ENCODE measurements around the gene STAB2.
"Not testable (repeated sequence)": the region's sequence is repeated elsewhere in the genome, so short reads cannot be mapped to it uniquely, and the experiment has no call there.

The STAB2 gene

DNA sequence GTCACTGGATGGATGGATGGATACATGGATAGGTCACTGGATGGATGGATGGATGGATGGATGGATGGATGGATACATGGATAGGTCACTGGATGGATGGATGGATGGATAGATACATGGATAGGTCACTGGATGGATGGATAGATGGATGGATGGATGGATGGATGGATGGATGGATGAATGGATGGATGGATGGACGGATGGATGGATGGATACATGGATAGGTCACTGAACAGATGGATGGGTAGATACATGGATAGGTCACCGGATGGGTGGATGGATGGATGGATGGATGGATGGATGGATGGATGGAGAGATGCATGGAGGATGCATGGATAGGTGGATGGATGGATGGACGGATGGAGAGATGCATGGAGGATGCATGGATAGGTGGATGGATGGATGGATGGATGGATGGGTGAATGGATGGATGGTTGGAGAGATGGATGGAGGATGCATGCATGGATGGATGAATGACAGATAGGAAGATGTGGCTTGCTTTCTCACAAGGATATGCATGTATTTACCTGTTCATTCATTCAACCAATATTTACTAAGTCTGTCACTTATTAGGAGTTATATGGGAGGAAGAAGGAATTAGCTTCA is 66.6 kb downstream of the STAB2 start:
- not testable (repeated sequence) for DNase-seq

DNA sequence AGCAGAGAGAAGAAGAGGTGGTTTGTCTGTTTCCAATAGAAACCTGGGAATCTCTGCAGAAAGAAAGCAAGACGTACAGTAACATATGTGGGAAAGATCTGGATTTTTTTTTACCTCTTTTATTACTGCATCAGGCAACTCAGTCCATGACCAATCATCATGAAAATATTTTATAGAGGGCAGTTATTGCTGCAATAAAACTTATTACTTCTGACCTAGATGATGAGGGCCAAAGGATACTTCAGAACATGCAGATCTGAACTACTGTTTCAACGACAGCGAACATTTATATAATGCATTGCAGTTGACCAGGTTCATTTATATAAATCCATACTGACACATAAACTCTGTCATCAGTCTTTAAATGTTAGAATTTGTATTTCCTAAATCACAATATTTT is 67.7 kb downstream of the STAB2 start:
- DNase-seq, result no peak

DNA sequence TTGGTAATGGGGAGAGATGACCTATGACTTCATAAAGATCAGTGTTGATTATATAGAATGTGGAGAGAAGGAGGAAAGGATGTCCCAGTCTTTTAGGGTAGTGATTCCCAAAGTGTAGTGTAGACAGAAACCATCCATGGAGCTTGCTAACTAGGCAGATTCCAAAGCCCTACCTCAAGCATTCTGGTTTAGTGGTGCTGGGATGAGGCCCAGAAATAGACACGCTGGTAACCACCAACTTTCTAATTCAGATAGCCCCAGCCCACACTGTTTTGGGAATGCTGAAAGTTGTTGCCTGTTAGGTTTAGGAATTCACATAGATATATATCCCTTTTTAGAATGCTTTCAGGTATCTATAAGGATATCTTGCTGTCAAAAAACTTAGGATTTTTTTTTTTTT is 69.2 kb downstream of the STAB2 start:
- DNase-seq, result no peak

DNA sequence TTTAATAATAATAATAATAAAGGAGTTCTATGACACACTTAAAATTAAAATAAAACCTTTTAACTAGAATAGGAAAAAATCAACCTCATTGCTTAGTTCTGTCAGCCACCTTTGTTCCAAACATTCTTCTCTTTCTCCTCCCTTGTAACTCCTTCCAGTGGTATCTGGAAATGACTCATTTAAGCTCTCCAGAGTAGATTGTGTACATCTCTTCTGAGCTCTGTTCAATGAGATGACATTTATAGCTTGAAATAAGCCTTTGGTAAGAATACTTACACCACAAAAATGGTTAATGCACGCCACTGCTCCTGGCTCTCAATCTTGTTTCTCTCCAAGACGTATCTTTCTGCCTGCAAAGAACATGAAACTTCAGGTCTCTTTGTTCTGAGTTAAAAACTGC is 70.3 kb downstream of the STAB2 start:
- no peak for DNase-seq

DNA sequence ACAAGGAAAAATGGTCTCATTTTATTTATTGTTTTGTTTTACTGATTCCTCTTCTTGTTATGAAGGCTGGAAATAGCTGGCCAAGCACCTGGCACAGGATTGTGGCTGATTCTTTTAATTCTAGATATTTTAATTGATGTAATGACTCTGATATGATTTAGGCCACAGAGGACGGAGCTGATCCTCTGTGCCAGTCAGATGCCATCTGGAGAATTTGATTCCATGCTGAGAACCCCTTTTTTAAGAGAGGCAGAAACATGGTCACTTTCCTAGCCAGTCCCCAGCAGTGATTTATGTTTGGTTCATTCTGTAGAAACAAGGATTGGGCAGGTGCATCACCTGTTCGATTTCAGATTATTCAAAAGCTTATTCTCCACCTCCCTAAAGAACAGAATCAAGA is 77.6 kb downstream of the STAB2 start:
- no peak for DNase-seq

DNA sequence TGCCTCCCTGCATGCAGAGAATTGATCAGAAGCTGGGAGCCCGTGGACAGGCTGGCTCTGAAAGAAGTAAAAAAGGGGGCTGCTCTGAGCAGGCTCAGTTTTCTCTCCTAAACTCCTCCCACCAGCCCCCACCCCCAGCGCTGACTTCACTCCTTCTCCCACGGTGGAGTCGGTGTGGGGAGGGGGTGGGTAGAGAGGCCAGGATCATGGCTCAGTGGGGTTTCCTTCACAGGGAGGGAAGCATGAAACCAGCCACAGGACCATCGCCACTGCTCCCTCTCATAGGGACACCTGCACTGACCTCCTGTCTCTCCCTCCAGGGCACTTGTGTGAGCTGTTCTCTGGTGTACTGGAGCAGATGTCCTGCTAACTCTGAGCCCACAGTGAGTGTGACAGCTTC is 78.9 kb downstream of the STAB2 start:
- DNase-seq, result no peak

DNA sequence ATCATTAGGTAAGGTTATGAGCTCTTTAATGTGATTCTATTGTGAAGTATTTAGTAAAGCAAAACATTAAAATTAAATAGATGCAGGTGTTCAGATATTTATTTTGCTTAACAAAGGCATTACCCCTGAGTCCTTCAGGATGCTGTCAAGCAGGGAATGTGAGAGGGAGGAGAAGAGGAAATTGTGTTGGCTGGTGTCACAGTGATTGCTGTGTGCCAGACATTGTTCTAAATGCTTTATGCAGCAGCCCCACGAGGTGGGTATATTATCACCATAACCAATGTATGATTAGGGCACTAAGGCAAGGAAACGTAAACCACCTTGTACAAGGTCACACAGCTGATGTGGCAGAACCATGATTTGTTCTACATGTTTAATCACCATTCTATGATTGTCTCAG is 80.1 kb downstream of the STAB2 start:
- DNase-seq, result no peak

DNA sequence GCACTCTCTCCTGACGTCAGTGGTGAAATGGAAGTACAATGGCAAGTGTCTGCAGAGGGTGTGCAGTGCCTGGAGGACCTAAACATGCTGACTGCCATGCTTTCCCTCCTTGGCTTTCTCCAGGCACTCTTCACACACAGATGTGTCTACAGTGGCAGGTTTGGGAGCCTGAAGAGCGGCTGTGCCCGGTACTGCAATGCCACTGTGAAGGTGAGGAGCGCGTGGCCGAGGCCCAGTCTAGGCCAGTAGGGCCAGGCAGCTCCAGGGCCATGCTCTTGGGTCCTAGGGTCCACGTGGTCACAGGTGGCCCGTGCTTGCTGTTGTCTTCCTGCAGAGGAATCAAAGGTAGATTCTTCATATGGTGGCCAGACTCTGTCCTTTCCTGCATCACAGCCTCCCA is 81.4 kb downstream of the STAB2 start:
- DNase-seq, result no peak

DNA sequence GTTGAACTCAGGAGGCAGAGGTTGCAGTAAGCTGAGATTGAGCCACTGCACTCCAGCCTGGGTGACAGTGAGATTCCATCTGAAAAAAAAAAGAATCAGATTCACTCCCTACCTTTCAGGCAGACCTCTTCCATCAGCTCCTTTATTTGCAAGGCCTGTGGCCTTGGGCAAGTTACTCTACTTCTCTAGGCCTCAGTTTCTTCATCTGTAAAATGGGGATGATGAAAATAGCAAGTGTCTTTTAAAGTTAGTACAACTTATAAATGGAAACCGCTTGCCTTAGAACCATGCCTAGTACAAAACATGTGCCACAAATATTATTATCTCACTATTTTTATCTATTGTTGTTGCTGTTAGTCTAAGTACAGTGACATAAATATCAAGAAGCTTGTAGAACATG is 84.3 kb downstream of the STAB2 start:
- no peak for DNase-seq

DNA sequence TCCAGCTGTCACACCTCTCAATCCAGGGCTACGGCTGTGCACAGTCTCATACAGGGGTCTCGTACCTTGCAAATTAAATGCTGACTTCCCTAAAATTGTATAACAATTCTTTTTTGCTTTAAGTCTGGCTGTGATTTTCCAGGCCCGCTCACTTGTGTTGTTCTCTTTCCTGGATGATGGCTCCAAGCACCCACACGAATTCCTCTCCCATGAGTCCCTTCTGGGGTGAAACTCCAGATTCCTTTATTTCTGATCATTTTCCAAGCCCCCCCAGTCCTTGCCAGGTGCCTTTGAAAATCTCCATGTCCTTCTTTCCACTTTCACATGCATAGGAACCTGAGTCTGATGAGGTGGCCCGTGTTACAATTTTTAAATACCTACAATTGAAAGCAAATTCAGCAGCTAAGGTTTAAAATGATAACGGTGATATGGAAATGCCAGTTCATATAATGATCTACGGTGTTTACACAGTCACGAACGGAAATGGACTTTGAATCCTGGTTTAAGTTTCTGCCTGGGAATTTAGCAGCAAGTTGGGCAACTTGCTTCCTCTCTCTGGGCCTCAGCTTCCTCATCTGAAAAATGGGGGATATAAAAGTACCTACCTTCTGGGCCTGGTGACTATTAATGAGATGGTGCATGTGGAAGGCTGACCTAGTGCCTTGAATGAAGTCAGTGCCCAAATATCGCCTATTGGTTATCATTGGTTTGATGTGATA is 85.5 kb downstream of the STAB2 start:
- no peak for DNase-seq

DNA sequence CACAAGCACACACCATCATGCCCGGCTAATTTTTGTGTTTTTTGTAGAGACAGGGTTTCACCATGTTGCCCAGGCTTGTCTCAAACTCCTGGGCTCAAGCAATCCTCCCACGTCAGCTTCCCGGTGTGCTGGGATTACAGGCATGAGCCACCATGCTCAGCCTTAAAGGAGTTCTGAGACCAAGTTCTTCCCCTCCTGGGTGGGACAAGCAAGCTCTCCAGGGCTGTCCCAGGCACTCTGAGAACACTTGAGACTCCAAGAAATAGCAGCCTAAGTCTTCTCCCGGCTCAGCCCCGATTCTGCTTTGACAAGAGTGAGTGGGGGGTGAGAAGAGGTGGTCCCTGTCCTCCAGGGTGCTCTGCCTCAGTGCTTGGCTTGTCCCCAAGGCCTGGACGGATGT is 86.4 kb downstream of the STAB2 start:
- DNase-seq, result no peak

DNA sequence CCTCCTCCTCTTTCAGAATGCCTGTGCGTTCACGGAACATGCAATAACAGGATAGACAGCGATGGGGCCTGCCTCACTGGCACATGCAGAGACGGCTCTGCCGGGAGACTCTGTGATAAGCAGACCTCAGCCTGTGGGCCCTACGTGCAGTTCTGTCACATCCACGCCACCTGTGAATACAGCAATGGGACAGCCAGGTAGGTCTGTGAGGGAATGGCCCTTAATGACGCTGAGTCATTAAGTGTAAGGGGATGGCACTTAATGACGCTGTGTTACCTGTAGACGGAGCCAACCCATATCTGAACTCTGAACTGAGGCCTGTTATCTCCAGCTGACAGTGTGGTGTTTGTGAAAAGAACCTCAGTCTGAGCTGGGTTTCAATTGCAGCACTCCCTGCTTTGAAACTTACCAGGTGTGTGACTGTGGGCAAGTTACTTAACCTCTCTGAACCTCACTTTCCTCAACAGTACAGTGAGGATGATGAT is 86.9 kb downstream of the STAB2 start:
- DNase-seq, result no peak

DNA sequence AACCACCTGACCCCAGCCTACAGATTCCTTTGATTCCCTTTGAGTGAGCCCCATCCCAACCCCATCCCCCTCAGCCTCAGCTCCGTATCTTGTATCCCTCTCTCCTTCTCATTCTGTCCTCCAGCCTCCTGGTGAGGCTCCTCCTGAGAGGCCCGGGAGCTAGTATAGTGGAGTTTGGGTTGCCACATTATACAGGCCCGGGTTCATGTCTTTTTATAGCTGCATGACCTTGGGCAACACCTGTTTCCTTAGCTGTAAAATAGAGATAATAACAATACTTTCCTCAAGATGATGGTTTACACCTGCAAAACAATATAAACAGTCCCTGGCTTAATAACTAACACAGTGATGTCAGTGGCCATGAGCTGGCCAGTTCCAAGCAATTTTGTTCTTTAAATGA is 89.8 kb downstream of the STAB2 start:
- DNase-seq, result no peak

DNA sequence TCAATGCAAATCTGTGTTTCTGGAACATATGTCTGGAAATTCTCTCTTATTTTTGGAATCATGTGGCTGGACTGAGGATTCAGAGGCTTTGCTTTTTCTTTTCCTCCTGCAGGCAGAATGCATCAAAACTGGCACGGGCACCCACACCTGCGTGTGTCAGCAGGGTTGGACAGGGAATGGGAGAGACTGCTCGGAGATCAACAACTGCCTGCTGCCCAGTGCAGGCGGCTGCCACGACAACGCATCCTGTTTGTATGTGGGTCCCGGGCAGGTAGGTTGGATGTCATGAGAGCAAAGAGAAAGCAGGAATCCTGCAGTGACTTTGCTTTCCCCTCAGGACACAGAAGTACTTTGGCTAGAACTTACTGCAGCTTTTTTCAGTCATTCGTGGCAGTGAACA is 90.3 kb downstream of the STAB2 start:
- no peak for DNase-seq

DNA sequence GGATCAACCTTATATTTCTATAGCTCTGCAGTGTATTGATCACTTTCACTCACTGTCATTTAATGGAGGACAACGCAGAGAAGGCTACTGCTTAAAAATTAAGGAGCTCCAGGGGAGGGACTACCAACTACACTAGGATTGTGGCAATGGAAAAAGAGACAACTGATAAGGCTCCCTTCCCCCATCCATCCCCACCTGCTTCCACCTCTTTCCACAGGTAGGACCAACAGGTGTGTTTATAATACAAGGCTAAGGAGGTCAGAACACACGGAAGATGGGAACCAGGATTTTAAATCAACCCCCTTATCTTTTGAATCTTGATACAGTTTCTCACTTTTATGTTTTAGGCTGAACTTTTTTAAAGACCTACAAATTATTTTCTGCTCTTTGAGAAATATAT is 90.8 kb downstream of the STAB2 start:
- no peak for DNase-seq

DNA sequence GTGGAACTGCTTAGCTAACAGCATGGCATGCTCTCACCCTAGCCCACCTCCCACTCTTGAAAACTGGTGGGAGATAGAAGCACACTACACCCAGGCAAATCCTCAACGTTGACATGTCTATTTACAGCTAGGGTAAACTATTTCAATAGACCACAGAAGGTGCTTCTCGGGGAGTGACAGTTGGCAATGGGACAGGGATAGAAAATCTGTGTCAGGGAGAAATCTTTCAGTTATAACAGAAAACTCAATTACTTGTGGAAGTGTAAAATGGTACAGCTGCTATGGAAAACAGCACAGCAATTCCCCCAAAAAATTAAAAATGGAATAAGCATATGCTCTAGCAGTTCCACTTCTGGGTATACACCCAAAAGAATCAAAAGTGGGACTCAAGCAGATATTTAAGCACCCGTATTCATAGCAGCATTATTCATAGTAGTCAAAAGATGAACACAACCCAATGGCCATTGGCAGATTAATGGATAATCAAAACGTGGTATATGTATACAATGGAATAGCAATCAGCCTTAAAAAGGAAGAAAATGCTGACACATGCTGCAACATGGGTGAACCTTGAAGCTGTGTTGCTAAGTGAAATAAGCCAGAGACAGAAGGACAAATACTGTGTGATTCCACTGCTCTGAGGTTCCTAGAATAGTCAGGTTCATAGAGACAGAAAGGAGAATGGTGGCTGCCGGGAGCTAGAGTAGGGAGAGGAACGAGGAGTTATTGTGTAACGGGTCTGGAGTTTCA is 92.5 kb downstream of the STAB2 start:
- DNase-seq, result no peak

DNA sequence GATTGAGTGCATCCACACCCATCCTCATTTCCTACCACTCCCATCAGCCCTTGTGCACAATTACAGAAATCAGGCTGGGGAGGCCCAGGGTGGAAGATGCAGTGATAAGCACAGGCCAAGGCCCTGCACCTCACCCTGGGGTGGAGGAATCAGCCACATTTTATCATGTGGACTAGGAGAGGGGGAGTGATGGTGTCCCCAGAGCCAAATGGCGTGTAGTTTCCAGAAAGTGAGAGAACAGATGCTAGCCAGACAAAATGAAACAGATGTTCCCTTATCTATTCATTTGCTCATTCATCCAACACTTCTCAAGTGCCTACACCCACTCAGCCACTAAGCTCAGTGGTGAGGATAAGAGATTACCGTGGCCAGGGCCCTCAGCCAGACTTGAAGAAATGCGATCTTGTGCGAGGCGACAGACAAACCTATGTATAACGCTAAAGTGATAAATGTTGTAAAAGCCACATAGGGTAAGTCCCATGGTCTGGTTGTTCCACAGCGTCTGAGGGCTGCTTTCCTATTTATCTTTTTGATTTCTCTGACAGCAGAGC is 93.6 kb downstream of the STAB2 start:
- DNase-seq, result no peak

DNA sequence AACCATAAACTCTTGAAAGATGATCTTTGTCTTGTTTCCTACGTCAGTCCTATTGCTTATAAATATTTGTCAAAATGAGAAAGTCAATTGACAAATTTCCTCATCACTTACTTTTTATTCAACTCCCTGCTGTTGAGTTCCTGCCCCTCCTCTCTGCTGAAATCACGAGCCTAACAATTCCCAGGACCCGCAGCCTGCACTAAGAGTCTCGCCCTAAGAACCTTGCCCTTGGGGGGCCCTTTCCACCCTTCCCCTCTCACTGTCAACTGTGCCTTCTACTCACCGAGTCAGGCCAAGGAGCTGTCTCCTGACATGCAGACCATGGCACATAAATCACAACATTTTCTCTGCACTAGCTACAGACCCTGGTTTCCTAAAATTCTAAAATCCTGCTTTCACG is 99.0 kb downstream of the STAB2 start:
- DNase-seq, result no peak

DNA sequence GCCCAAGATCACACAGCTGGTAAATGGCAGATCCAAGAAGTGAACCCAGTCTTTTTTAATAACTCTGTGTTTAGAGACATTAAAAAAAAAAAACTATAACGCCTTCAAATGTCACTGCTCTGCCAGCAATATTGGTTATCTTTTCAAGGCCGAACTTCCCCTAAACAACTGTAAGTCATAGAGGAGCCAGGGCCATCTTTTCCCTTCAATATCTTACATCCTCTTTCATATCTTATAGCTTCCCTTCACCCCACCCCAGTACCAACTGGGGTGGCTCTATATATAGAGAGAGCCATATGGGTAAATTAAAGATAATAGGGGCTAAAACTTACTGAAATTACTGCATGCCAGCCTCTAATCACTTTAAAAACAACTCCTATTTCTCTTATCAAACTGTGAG is 100.2 kb downstream of the STAB2 start:
- DNase-seq, result no peak

DNA sequence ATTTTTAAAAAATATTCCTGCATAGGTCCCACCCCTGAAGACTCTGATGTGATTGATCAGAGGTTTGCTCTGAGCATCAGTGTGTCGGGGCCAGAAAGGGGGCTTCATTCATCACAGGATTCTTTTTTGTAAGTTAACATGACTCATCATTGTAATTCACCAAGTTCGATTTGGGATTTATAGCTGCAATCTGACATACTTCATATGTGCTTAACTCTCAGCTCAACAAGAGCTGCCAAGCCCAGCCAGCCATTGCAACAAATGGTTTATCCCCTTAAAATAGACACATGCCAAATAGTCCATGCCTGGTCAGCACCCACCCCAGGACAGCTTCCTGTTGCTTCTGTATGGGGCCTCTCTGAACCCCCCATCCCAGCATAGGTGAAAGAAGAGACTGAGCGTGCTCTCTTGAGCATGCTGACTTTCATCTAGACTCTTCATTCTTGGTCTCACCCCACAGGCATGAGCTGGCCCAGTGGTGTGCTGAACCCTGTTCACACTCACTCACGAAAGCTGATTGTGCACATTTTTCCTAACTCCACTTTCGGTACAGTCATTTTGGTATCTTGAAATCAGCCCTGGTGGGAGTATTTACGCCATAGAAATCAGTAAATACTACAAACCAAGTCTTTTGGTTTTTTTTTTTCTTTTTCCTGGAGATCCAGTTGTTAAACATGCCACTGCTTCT is 101.4 kb downstream of the STAB2 start:
- no peak for DNase-seq

DNA sequence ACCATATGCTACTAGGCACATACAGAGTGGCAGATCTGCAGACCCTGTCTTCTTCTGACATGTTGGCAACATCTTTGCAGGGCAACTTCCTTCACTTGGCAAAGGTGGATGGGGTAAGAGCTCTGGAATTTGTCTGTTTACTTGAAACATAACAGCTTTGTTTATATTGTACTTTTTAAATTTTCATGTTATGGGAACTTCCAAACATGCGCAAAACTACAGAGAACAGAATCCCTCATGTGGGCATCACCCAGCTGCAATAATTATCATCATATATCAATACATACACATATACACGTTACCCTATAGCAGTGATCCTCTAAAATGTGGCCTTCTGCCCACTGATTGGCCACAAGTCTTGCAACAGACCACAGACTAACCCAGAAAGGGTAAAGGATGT is 103.4 kb downstream of the STAB2 start:
- no peak for DNase-seq

DNA sequence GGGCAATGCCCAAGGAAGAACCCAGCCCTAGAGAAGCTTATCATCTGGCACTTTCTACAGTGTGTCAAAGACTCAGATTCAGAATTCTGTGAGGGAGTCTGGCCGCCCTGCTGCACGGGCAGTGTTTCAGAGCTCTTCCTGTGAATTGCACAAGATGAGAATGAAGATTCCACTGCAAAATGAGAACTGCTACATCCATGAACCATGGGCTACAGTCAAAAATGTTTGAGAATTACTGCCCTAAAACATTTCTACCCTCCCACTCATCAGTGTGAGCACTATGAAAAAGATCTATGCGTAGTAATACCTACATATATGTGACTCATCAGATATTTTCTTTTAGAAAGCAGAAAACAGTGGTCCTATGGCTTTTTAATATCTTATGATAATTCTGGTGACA is 104.0 kb downstream of the STAB2 start:
- no peak for DNase-seq

DNA sequence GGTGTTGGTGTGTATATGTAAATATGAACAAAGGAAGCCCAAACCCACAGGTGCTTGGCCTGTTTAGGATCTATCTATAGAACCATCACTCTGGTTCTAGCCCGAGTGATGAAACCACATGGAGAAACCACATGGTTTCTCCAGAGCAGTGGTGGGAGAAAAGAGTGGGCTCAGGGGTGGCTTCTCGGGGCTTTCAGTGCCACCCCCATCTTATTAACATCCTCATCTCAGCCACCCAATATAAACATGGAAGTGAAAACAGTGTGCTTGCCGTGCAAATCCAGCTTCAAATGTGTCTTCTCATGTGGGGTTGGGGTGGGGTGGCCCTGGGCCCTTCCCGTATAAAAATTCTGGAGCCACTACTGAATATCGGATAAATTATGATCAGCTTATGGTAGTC is 109.0 kb downstream of the STAB2 start:
- DNase-seq, result no peak
